Astrocyte of the spinal cord (primary cell): ENCODE results near the gene SELENOW.
"Not testable (repeated sequence)": the region's sequence is repeated elsewhere in the genome, so short reads cannot be mapped to it uniquely, and the experiment has no call there.

Source experiments
- DNase-seq: peaks from one replicate; pipeline ENCODE4 v3.0.0; 2011; ENCODE audit warnings: low read depth, low spot score
- H3K4me3 ChIP-seq: 2 replicates; pipeline ENCODE4 v1.5.1; 2011; ENCODE audit warnings: low read depth, mild to moderate bottlenecking, low read length, moderate library complexity
- in situ Hi-C: cut with HindIII; loops from 2 replicates; pipeline ENCODE4 v1.10.0; 2017; ENCODE audit warnings: low sequenced_read_pairs
- TF ChIP-seq, protein P1 (sequence below): IDR thresholded peaks from 2 replicates; pipeline ENCODE4 v1.5.1; 2012; ENCODE audit warnings: low read depth, mild to moderate bottlenecking, low read length, inconsistent platforms

SELENOW gene

DNA sequence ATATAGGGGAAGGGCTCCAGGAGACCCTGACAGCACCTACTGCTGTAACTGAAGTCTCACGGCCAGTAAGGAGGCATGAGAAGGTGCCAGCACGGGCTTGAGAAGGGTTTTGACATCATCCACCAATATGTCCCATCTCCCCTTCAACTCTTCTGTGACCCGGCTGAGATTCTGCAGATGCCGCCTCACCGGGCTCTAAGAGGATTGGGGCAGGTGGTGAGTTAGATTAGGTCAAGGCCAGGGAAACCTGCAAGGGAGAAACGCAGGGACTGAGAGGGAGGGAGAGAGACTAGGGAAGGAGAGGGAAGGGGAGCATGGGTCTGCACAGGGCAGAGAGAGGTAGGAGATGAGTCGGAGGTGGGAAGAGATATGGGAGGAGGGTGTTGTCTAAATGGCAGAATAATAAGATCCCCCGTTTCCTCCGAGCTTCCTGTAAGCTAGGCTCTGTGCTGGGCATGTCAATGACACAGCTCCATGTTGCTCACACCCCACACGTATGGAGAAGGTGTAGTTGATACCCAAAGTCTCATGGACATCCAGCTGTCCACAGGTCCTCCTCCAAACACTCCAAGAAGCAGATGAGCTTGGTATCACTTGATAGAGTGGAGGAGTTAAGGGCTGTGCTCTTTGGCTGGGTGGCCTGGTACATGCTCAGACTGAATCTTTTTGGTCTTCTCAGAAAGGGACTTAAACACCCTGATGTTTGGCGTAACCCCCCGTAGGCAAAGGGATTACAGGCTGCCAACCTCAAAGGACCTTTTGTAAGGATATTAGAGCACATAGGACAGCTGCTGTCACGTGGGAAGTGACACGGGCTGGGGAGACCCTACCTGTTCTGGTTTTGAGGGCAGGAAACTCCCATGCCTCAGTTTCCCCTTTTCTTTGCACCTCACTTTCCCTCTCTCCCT is 19.7 kb downstream of the SELENOW start:
- in situ Hi-C loops: no loop called here
- no peak overlapping the region for H3K4me3 ChIP-seq
- DNase-seq: no peak
- TF ChIP-seq, protein P1, sequence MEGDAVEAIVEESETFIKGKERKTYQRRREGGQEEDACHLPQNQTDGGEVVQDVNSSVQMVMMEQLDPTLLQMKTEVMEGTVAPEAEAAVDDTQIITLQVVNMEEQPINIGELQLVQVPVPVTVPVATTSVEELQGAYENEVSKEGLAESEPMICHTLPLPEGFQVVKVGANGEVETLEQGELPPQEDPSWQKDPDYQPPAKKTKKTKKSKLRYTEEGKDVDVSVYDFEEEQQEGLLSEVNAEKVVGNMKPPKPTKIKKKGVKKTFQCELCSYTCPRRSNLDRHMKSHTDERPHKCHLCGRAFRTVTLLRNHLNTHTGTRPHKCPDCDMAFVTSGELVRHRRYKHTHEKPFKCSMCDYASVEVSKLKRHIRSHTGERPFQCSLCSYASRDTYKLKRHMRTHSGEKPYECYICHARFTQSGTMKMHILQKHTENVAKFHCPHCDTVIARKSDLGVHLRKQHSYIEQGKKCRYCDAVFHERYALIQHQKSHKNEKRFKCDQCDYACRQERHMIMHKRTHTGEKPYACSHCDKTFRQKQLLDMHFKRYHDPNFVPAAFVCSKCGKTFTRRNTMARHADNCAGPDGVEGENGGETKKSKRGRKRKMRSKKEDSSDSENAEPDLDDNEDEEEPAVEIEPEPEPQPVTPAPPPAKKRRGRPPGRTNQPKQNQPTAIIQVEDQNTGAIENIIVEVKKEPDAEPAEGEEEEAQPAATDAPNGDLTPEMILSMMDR: no peak

DNA sequence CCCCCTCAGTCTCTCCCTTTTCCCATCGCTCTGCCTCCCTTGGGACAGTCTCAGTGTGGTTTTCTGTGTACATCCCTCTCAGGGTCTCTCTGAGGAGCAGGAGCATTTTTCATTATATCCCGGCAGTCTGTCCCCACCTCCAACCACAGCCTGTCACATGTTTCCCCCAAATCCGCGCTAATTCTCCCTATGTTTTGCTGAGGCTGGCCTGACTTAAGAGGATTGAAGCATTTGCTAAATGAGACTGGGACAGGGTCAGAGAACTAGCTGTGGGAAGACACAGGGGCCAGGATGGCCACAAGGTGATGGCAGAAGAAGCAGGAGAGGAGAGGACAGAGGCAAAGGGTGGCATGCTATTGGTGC is 20.4 kb downstream of the SELENOW start:
- TF ChIP-seq, protein P1: no peak
- in situ Hi-C loops: no loop called here
- no peak for DNase-seq
- no peak overlapping the region for H3K4me3 ChIP-seq

DNA sequence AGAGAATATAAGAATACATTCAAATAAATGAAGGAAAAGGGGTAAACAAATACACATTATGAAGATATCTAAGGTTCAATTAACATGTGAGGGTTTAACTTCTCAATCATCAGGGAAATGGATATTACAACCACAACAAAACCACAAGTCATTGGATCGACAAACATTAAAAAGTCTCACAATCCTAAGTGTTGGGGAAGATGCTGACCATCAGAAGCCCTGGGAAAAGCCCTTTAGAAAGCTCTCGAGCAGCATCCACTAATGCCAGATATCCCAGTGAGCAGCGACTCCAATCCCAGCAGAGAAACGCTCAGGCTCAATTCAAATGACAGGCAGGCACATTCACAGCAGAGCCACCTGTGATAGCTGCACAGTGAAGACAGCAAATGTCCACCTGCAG is 22.8 kb downstream of the SELENOW start:
- in situ Hi-C loops: no loop called here
- no peak for DNase-seq
- TF ChIP-seq, protein P1: no peak
- H3K4me3 ChIP-seq: no peak overlapping the region

DNA sequence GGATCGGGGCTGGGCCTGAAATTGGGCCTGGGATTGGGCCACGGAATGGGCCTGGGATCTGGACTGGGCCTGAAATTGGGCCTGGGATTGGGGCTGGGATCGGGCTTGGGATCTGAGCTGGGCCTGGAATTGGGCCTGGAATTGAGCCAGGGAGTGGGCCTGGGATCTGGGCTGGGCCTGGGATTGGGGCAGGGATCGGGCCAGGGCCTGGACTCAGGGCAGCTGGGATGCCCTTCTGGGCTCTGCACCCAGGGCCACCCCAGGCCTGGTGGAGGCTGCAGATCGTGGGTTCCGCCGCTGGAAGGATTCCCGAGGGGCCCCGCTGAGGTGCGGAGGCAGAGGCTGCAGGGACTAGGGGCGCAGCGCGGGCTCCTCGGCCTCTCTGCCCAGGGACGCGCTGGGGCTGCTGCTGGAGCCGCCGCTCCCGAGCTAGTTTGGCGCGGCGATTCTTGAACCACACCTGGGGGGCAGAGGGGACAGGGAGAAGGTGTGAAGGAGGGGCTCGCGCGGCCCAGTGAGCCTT is 24.1 kb downstream of the SELENOW start:
- TF ChIP-seq, protein P1: no peak
- no peak for DNase-seq
- H3K4me3 ChIP-seq: no peak overlapping the region
- in situ Hi-C loops: no loop called here

DNA sequence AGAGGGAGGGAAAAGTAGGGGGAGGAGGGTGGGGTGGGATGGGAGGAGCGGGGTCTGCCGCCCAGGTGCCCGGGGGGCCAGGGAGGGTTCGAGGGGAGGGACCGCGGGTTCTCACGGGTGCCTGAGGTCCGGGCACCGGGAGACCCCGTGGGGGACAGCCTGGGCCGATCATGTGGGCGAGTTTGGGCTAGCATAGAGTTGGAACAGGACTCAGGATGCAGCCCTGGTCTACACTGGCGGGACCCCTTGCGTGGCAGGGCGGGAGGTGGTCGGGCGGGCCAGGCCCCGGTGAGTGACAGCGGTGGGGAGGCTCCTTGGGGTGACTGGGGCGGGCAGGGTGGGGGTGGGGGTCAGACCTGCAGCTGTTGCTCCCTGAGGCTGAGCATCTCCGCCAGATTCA is 24.6 kb downstream of the SELENOW start:
- H3K4me3 ChIP-seq, DNase-seq, in situ Hi-C loops: not testable (repeated sequence)

DNA sequence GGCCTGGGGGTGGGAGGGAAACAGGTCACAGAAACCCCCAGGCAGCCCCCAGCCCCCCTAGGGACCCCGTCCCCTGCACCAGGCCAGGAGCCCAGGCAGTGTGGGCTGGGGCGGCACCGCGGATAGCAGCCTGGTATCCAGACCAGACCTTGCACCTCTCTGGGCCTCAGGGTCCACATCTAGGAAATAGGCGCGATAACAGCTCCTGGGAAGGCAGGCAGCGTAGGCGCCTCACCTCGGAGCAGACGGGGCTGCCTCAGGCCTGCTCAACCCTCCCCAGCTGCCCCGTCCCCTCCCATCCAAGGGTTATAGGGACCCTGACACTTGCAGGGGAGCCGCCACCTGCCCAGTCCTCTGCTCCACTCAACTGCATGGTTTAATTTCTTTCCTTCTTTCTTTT is 25.2 kb downstream of the SELENOW start:
- DNase-seq, in situ Hi-C loops, H3K4me3 ChIP-seq: not testable (repeated sequence)

DNA sequence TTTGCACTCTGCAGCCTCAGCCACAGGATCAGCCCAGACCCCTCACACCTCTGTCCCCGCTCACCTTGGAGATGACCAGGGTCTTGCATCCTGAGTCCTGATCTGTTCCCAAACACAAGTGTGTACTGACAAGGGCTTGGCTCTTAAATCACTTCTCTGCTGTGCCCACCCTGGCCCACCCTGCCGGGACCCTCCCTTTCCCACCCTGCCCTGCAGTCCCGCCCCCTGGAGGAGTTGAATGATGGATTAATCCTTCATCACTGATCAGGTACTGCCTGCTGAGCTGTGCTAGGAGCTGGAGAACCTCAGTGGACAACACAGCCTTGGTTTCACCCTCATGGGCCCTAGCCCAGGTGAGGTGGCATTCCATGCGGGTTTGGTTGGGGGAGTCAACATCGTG is 25.9 kb downstream of the SELENOW start, which contains the start of gene TPRX1:
TSS of gene TPRX1 (minus strand) at position 101 of the 400 bp plus-strand sequence. CDS start at position 89, 12 bp downstream.
- DNase-seq, H3K4me3 ChIP-seq, in situ Hi-C loops: not testable (repeated sequence)

DNA sequence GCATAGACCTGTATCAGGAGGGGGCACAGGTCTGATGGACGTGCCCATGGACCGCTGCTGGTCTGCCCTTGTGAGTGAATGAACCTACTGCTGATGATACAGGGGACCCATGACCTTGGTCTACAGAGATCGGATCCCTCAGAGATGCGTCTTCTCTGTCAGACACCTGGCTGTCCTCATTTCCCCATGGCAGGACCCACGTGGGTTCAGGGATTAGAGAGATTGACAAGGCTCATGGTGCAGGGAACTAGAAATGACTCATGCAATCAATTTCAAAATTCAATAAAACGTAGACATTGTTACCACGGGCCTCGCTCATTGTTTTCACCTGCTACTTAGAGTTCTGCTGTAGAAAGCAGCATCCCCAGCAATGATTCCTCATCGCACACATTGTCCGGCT is 26.8 kb downstream of the SELENOW start:
- in situ Hi-C loops: no loop called here
- DNase-seq: no peak
- H3K4me3 ChIP-seq: no peak overlapping the region
- TF ChIP-seq, protein P1: no peak
